Astrocyte of the cerebellum (primary cell): ENCODE data around the gene AOPEP.

ENCODE experiments used
- DNase-seq: peaks from one replicate; pipeline ENCODE4 v3.0.0-alpha.2; 2011; ENCODE audit warnings: low read depth
- H3K4me3 ChIP-seq: 2 replicates; pipeline ENCODE4 v1.5.1; 2011; ENCODE audit warnings: mild to moderate bottlenecking, low read depth, low read length, moderate library complexity
- in situ Hi-C: cut with HindIII; loops from 2 replicates; pipeline ENCODE4 v1.10.0; 2017; ENCODE audit warnings: low sequenced_read_pairs
- TF ChIP-seq, protein P1 (sequence below): IDR thresholded peaks from 2 replicates; pipeline ENCODE4 v1.5.1; 2012; ENCODE audit warnings: low read length, low read depth, moderate library complexity, mild to moderate bottlenecking; ENCODE audit errors: missing control alignments

The AOPEP gene

DNA sequence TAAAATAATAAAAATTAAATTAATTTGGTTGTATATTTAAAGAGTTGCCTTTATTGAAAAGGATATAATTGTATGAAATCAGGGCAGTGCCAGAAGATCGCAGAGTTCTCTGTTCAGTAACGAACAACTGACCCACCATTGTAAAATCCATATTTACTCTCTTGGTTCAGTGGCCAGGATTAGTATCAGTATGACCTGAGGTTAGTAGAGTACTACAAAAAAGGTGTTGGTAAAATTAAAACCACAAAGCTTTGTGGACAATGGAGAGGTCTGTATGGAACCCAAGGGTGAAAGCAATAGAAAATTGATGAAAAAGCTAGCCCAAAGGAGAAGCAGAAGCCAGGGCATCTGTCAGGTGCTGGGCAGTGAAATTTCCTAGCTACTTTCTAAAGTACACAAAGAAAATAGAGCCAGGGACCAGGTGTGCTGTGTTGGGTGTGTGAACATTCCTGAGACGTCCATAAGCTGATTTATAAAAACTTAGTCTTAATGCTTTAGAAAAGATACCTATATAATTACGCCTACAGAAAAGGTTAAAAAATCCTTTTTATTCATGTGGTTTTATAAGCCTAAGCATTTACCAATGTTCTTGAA lies 159.5 kb downstream of the AOPEP start:
- in situ Hi-C loops, result no loop called here
- TF ChIP-seq, protein P1, sequence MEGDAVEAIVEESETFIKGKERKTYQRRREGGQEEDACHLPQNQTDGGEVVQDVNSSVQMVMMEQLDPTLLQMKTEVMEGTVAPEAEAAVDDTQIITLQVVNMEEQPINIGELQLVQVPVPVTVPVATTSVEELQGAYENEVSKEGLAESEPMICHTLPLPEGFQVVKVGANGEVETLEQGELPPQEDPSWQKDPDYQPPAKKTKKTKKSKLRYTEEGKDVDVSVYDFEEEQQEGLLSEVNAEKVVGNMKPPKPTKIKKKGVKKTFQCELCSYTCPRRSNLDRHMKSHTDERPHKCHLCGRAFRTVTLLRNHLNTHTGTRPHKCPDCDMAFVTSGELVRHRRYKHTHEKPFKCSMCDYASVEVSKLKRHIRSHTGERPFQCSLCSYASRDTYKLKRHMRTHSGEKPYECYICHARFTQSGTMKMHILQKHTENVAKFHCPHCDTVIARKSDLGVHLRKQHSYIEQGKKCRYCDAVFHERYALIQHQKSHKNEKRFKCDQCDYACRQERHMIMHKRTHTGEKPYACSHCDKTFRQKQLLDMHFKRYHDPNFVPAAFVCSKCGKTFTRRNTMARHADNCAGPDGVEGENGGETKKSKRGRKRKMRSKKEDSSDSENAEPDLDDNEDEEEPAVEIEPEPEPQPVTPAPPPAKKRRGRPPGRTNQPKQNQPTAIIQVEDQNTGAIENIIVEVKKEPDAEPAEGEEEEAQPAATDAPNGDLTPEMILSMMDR, result no peak
- DNase-seq, result no peak
- no peak overlapping the region for H3K4me3 ChIP-seq

DNA sequence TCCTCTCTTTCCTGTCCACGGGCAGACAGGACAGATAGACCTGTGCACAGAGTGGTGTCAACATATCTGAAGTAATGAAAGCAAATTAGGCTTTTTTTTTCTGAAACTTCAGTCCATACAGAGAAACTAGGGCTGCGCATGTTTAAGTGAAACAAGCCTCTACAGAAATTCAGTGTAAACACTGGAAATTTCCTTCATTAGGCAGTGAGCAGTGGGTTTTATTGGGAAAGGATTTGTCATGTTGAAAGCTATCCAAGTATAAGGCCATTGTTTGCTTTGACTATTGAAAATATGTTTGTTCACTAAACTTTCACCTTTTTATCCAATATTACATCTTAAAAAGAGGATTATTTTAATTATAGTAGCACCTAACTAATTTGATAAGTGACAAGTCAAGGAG lies 161.2 kb downstream of the AOPEP start:
- in situ Hi-C loops, result no loop called here
- no peak for DNase-seq
- TF ChIP-seq, protein P1, result no peak
- no peak overlapping the region for H3K4me3 ChIP-seq

DNA sequence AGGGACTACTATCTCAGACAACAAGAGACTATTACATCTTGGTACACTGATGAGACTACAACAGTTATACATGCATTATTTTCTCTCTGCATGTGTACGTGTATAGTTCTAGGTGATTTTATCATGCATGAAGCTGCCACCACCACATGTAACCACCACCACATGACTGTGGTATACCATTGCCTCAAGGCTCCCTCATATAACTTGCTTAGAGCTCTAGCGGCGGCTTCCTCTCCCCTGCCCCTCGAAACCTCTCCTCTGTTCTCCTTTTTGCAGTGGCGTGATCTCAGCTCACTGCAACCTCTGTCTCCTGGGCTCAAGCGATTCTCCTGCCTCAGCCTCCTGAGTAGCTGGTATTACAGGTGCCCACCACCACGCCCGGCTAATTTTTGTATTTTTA lies 162.3 kb downstream of the AOPEP start:
- no peak for DNase-seq
- TF ChIP-seq, protein P1, result no peak
- in situ Hi-C loops, result no loop called here
- no peak overlapping the region for H3K4me3 ChIP-seq

DNA sequence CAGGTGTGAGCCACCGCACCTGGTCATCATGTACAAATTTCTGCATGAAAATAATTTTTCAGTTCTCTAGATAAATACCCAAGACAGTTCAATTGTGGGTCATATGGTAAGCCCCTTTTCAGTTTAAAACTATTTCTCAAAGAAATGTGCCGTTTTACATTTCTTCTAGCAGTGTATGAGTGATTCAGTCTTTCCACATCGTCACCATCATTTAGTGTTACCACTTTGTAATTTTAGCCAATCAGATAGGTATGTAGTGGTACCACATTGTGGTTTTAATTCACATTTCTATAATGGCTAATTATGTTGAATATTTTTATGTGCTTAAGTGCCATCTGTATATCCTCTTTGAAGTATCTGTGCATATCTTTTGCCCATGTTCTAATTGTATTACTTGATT lies 163.1 kb downstream of the AOPEP start:
- in situ Hi-C loops, result no loop called here
- TF ChIP-seq, protein P1, result no peak
- no peak for DNase-seq
- H3K4me3 ChIP-seq, result no peak overlapping the region

DNA sequence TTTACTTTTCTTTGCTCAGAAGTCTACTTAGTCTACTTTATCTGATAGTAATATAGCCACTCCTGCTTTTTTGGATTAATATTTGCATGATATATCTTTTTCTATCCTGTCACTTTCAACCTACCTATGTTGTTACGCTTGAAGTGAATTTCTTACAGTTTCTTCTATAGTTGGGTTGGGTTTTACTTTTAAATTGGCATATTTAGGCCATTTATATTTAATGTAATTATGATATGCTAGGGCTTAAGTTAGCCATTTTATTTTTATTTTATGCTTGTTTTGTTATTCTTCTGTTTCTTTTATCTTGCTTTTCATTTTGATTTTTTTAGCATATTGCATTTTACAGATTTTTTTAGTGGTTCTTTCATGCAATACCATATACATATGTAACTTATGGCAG lies 164.7 kb downstream of the AOPEP start:
- no peak for DNase-seq
- in situ Hi-C loops, result no loop called here
- H3K4me3 ChIP-seq, result no peak overlapping the region
- TF ChIP-seq, protein P1, result no peak

DNA sequence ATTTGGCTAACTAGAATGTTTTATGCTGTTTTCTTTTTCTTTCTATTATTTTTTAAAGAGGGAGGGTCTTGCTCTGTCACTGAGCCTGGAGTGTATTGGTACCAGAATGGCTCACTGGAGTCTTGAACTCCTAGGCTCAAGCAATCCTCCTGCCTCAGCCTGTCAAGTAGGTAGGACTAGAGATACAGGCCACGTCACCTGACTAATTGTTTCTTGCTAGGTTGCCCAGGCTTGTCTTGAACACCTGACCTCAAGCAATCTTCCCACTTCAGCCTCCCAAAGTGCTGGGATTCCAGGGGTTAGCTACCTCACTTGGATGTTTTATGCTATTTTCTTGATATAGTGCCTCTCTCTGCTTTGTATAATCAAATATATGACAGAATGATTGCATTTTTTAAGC lies 166.2 kb downstream of the AOPEP start:
- no peak for DNase-seq
- no peak overlapping the region for H3K4me3 ChIP-seq
- TF ChIP-seq, protein P1, result no peak
- in situ Hi-C loops, result no loop called here

DNA sequence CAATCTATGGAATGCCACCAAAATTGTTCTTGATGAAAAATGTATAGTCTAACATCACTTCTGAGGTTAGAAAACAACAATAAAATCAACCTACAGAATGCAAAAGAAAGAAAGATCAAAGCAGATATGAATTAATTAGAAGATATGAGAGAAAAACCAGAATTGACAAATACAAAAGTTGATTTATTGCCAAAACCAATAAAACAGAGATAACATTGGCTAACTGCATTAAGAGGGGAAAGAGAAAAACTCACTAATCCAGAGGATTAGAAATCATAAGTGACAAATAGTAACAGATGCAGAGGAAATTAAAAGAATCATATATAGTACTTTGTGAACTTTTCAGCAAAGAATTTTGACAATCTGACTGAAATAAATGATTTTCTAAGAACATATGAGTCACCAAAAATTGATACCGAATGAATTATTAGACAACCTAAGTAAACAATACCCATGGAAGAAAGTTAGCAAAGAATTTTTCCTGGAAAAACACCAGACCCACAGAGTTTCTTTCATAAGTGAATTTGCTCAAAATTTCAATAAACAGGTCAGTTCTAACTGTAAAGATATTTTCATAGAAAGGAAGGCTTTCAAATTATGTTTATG lies 167.7 kb downstream of the AOPEP start:
- no peak for DNase-seq
- in situ Hi-C loops, result no loop called here
- TF ChIP-seq, protein P1, result no peak
- no peak overlapping the region for H3K4me3 ChIP-seq
